ENCODE results near the gene CASP9.
"Not testable (repeated sequence)": the region's sequence is repeated elsewhere in the genome, so short reads cannot be mapped to it uniquely, and the experiment has no call there.

CASP9 gene

DNA sequence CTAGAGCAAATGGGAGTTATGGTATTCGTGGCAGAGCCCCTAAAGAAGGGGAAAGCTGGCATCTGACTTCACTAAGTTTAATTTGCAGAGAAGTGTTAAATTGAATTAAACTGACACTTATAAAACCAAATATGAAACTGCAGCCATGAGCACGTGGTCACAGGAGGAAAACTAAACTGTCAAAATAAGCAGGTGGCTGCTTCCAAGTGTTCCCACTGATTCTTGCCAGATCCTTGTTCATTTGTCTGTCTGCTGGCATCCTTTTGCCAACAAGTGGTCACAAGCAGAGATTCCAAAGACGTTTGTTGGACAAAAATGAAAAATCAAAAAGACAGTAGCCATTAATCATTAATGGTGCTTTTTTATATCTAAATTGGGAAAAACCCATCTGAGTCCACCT lies 54.7 kb downstream of the CASP9 start:
- no peak for DNase-seq (ENCODE audit: low read depth)

DNA sequence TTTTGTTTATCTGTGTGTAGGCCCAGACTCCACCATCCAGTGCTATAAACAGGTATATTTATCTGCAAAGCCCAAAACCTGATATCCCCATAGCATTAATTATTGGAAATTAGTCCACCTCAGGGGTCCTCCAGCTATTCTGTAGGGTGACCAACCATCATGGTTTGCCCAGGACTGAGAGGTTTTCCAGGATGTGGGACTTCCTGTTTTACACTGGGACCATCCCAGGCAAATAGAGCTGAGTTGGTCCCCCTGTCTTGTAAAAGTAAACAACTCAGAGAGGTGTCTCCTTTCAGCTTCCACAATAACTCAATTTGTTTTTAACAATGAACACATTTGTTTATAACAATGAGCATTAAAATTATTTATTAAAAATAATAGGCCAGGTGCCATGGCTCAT lies 55.9 kb downstream of the CASP9 start:
- DNase-seq (ENCODE audit: low read depth), result no peak

DNA sequence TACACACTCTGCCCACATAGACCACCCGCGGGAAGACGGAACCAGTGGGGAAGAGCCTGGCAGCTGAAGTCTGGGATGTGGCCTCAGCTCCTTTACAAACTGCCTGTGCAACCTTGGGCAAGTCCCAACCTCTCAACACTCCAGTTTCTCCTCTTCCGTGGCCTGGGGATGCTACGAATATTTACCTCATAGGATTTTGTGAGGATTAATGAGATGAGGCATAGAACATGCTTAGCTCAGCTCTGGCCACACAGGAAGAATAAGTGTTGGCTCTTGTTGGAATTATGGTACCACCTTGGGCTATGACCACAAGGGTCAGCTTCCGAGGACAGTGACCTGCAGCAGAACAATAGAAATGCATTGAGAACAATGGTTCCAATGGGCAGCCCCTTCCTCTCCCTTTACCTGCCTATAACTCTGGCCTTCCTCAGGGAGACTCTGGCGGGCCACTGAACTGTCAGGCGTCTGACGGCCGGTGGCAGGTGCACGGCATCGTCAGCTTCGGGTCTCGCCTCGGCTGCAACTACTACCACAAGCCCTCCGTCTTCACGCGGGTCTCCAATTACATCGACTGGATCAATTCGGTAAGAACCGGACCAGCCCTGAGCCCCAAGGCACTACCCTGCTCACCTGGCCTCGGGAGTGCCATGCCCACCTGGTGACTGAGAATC lies 56.9 kb downstream of the CASP9 start:
- DNase-seq (ENCODE audit: low read depth), result not testable (repeated sequence)

DNA sequence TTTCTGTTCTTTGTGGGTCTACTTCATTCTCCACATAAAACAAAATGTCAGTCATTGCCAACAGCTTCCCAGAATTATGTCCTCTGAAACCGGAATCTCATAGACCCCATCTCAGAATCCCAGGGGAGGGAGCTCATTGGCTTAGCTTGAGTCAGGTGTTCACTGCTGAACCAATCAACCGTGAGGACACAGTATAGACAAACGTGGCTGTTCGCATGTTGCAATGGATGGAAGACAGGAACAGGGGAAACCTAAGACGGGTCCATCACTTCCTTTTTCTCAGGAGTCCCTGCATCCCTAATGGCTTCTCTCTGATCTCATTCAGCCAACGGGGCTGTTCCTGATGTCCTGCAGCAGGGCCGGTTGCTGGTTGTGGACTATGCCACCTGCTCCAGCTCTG lies 58.3 kb downstream of the CASP9 start:
- DNase-seq (ENCODE audit: low read depth), result no peak

DNA sequence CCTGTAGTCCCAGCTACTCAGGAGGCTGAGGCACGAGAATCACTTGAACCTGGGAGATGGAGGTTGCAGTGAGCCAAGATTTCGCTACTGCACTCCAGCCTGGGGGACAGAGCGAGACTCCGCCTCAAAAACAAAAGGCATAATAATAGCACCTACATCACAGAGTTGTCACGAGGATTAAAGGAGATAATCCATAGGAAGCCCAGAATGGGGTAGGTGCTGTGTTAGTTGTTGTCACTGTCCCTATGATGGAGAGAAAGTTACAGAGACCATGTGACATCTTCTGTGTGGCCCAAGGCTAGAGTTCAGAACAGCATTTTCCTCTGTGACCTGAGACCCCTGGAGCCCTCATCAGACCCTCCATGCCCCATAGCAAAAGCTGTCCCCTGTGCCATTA lies 60.1 kb downstream of the CASP9 start:
- not testable (repeated sequence) for DNase-seq (ENCODE audit: low read depth)

DNA sequence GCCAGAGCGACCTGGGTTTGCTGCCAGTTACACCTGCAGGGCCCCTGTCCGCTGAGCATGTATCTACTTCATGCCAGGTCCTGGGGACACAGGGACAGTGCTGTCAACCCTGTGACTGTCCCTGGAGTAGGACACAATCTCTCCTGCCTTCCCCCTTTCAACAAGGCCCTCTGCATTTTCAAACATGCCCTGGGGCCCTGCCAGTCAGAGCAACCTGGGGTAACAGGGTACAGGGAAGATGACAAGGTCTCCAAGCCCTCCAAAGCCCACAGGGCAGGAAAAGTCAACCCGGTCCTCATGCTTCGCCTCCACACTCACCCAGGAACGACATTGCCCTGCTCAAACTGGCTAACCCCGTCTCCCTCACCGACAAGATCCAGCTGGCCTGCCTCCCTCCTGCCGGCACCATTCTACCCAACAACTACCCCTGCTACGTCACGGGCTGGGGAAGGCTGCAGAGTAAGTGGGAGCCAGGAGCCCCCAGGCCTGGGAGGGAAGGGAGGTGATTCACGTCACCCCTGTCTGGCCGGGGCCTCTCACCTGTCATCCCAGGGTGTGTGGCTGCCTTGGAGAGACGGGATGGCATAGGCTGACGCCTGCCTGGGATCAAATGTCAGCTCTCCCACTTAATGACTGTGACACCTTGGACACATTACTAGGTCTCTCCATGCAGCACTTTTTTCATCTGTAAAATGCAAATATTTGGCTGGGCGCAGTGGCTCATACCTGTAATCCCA lies 60.8 kb downstream of the CASP9 start:
- not testable (repeated sequence) for DNase-seq (ENCODE audit: low read depth)

DNA sequence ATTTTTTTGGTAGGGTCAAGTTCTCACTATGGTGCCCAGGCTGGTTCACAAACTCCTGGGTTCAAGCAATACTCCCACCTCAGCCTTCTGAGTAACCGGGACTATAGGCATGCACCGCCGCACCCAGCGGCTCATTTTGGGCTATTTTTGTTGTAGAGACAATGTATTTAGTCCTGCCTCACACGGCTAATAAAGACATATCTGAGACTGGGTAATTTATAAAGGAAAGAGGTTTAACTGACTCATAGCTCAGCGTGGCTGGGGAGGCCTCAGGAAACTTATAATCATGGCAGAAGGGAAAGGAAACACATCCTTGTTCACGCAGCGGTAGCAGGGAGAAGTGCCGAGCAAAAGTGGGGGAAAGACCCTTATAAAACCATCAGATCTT lies 63.3 kb downstream of the CASP9 start:
- DNase-seq (ENCODE audit: low read depth), result no peak

DNA sequence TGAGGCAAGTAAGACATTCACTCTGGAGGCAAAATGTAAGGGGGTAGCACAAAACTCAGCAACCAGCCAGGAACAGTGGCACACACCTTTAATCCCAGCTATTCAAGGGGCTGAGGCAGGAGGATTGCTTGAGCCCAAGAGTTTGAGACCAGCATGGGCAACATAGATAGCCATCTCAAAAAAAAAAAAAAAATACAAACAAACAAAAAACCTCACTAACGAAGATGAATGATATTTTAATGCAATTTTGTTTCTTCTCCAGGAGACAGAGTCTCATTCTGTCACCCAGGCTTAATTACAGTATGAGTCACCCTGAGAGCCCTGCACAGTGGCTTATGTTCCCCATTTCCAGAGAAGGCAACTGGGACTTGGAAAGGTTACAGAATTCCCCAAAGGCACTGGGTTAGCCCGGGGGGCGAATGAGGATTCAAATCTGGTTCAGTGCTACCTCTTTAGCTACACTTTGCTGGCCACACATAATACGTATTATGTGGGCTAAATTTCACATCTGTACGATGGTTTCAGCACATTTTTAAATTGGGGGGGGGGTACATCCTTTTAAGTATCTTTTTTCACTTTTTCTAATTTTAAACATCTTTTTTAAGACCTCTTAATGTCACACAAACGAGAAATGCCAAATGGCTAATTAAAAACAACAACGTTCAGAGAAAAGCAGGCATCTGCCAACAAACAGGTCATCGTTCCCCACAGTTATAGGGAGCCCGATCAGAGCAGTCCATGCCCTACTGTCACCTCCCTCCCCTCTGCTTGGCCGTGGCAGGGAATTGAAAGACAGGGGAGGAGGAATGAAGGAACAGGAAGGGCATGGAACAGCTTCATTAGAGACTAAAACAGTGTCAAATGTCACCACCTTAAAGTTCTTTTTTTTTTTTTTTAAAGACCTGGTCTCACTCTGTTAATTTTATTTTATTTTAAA lies 64.0 kb downstream of the CASP9 start:
- DNase-seq (ENCODE audit: low read depth), result no peak

DNA sequence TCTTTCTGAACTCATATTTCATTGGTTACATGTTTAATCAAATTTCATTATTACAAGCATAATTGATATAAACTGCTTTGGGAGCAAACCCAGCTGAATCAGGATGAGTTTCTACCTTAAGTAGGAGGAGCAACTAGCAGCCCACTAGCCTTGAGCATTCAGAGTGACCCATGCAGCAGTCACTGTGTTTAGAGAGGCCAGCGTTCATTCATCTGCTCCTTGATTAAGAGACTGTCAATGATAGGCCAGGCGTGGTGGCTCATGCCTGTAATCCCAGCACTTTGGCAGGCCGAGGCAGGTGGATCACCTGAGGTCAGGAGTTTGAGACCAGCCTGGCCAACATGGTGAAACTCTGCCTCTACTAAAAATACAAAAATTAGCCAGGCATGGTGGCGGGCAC lies 65.6 kb downstream of the CASP9 start:
- not testable (repeated sequence) for DNase-seq (ENCODE audit: low read depth)

DNA sequence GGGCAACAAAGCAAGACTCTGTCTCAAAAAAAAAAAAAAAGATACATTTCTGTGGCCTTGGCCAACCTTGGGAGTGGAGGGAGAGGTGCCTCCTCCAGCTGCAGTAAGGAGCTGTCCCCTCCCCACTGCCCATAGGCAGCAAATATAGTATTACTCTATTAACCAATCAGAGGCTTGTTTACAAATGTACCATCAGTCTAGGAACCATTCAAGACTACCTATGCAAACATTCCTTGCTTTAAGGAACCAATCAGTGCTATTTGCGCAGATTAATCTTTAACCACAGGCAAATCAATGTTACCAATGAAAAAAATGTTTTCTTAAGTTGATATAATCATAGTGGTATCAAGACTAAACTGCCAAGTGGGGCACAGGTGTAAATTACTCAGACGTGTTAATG lies 66.4 kb downstream of the CASP9 start:
- DNase-seq (ENCODE audit: low read depth), result no peak

DNA sequence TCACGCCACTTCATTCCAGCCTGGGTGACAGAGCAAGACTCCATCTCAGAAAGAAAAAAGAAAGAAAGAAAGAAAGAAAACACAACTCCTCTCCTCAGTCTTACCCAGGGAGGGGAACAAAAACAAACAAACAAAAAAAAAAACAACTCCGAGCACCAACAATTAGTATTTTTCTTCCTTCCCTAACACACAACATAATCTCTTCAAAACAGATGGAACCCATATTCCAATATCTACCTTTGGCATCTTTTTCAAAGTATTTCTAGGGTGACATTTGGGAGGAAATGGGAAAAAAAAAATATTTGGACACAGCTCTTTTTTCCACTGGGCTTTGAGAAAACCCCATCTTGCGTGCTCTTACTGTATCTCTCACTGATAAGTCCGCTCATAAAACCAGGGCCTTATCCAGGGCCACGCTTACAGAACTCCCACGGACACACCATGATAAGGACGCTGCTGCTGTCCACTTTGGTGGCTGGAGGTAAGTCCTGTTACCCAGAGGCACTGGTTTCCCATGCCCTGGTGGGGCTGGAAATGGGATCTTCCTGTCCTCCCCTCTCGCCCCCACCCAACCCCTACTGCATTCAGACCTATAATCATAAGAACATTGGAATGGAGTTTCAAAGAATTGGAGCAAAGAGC lies 67.6 kb downstream of the CASP9 start, which contains the start of gene CELA2A:
Gene CELA2A, plus strand, starts transcription at position 420 of the 642 bp plus-strand sequence. Its CDS starts 22 bp downstream, at position 442.
- DNase-seq (ENCODE audit: low read depth), result no peak

DNA sequence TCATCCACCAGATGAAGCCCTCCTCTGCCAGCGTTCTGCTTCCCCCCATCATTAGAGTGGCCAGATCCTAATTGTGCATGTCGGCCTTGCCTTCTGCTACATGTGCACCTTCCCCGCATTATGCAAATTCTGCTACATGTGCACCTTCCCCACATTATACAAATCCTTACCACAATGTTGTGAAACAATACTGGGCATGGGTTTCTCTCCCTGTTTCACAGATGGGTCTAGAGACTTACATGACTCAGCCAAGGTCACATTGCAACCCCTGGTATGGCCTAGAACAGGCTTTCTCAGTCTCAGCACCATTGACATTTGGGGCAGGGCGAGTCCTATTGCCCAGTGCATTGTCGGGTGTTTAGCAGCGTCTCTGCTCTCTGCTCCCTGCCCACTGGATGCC lies 68.5 kb downstream of the CASP9 start:
- no peak for DNase-seq (ENCODE audit: low read depth)

DNA sequence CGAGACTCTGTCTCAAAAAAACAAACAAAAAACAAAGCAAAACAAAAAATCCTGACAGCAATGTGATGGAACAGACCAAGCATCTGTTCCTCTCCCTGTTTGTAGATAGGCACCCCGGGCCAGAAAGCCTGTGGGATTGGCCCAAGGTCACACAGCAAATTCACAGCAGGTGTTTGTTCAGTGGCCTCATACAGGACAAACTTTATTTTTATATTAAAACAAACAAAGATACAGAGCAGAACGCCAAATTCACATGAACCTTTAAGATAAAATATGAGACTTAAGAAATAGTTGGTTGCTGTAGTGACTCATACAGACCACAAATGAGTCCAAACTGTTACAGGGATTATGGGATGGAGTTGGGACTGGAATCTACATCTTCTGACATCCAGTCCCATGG lies 69.8 kb downstream of the CASP9 start:
- no peak for DNase-seq (ENCODE audit: low read depth)

DNA sequence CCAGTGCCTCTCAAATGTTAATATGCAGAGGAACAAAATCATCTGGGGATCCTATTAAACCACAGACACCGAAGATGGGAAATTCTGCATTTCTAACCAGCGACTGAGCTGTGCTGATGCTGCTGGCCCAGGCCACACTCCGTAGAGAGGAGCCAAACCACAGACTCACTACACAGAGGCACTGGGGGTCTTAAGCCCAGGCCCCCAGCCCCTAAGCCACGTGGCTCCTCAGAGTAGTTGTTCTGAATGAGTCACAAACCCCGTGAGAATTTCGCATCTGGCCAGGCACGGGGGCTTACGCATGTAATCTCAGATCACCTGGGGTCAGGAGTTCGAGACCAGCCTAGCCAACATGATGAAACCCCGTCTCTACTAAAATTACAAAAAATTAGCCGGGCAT lies 70.3 kb downstream of the CASP9 start:
- no peak for DNase-seq (ENCODE audit: low read depth)

DNA sequence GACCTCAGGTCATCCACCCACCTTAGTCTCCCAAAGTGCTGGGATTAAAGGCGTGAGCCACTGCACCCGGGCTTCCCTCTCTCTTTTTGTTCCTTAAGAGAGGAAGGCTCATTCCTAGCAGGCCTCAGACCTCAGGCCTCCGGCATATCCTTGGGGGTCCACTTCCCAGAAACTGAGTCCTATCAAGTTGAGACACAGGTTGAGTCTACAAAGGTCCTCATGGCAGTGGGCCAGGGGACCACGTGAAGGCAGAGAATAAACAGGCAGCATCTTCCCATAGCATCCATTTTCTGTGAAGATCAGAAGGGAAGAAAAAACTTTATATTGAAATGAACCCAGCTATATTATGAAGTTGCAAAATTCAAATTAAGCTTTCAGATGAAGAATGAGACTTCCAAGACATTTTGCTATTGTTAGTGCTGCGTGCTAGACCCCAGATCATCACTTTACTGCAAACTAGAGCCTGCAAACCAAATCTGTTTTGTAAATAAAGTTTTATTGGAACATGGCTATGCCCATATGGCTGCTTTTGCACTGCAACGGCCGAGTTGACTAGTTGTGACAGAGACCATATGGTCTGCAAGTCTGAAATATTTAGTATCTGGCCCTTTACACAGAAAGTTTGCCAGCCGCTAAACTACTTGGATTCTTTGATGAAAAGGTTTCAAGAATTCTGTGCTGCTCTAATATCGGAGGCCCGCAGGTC lies 71.0 kb downstream of the CASP9 start:
- no peak for DNase-seq (ENCODE audit: low read depth)

DNA sequence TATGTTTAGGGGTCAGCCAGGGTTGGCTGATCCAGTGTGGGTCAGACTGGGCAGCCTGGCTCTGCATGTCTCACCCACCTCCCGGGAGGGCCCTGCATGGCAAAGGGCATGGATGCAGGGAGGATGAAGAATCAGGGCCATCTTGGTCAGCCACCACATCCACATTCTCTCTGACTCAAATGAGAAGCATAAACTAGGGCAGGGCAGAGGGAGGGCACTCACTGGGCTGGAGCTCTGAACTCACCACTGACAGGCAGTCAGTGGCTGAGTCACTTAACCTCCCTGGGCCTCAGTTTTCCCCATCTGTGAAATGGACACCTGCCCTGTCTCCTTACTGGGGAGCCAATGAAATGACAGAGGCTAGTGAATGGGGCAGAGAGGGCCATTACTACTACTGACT lies 71.8 kb downstream of the CASP9 start:
- DNase-seq (ENCODE audit: low read depth), result no peak

DNA sequence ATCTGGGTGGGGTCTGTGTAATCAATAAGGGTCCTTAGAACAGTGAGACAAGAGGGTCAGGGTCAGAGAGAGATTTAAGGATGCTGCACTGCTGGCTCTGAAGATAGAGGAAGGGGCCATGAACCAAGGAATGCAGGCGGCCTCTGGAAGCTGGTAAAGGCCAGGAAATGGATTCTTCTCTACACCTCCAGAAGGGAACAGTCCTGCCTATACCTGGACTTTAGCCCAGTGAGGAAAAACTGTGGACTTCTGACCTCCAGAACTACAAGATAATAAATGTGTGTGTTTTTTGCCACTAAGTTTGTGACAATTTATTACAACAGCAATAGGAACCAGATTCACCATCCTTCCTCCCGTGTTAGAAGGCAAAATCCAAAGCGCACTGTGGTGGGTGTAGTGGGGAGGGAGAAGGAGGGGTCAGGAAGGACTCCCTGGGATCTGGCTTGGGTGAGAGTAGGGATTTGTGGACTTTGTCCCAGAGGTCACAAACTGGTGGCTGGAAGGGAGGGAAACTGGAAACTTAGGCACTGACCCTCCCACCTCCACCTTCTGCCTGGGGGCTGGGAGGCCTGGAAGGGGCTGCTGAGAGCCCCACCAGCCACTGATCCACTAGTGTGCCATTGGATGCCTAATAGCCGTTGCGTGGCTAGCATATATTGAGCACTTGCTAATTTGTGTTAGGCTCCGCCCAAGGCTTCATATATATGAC lies 72.8 kb downstream of the CASP9 start:
- DNase-seq (ENCODE audit: low read depth), result no peak

DNA sequence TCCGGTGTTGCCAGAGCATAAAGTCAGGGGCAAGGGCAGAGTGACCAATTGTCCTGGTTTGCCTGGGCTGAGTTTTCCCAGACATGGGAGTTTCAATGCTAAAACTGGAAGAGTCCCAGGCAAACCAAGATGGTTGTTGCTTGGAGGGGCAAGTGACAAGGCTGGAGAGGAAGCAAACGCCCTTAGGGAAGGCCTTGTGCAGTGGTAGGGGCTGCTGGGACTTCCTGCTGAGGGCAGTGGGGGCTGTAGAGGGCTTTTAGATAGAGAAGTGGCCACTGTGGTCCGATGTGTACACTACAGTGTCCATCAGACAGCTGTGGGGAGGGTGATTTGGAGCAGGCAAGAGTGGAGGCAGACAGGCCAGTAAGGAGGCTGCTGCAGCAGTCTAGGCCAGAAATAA lies 74.4 kb downstream of the CASP9 start:
- DNase-seq (ENCODE audit: low read depth), result no peak

DNA sequence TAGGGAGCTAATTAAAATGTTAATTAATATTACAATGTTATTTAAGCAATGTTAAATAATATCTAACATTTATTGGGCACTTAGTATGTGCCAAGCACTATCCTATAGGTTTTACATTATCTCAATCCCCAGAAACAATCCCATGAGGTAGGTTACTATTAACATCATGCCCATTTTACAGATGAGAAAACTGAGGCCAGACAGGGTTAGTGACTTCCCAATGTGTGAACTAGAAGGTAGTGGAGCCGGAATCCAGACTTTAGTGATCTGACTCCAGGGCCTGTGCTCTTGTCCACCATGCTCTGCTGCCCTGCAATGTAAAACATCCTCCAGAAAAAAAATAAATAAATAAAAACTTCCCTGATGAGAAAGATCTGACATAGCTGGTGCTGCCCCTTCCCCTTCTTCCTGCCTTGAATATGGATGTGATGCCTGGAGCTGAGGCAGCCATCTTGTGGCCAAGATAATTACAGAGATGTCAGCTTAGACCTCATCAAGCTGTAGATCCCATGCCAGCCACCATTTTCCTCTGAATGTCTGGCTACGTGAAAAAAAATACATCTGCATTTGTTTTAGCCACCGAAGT lies 75.0 kb downstream of the CASP9 start:
- no peak for DNase-seq (ENCODE audit: low read depth)

DNA sequence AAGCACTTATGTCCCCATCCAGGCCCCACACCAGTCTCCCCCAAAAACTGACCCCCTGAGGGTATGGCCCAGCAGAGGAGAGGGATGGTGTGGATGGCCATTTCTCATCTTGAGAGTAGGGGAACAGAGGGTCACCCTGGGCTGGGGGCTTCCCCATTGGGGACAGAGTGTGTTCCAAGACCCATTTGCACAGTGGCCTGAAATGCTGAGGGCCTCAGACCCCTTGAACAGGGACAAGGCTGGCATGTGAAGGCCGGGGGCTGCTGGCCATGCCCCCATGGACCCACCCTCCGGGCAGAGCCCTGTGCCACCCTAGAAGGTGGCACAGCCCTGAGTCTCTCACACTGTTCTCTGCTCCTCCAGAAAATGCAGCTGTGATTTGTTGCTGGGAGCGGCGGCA lies 77.8 kb downstream of the CASP9 start:
- DNase-seq (ENCODE audit: low read depth), result no peak

Data from stimulated activated CD8-positive, alpha-beta memory T cell treated with anti-CD3 and anti-CD28 coated beads, Interleukin-15, amount 100 ng/mL, for 24 hours (primary cell).